HEK293 (cell line): Measurements from ENCODE around the gene ST8SIA3.

ENCODE experiments used
- CTCF ChIA-PET: fragments of 350-600 bp; formaldehyde crosslinking; extraction: SDS; loops from one replicate; lab custom pipeline; 2021; ENCODE audit warnings: antibody characterized with exemption; lab: Yijun Ruan, JAX
- POLR2A ChIA-PET: fragments of 300-600 bp; formaldehyde crosslinking; extraction: SDS; loops from one replicate; lab custom pipeline; 2020; ENCODE audit warnings: antibody characterized with exemption, inconsistent platforms; lab: Yijun Ruan, JAX
- H3K27ac ChIP-seq: fragments of 200-500 bp; sonication (Bioruptor generic); 2 replicates; pipeline ENCODE4 v1.5.1; 2014; ENCODE audit warnings: low read depth, low read length, control low read depth, inconsistent platforms; ENCODE audit errors: extremely low read depth
- H3K36me3 ChIP-seq, 2 experiments: fragments of 200-500 bp in 1 of 2; sonication (Bioruptor generic) in 1 of 2; 1 replicate in 1 of 2; 2 replicates in 1 of 2; pipeline ENCODE4 v1.5.1; 2014 to 2017; ENCODE audit warnings: inconsistent platforms in 2 of 2, low read length in 2 of 2; ENCODE audit not compliant: control insufficient read depth in 2 of 2, insufficient read depth in 1 of 2
- H3K4me1 ChIP-seq: fragments of 200-500 bp; sonication (Bioruptor generic); 2 replicates; pipeline ENCODE4 v1.5.1; 2014; ENCODE audit warnings: mild to moderate bottlenecking, low read length, inconsistent platforms; ENCODE audit not compliant: control insufficient read depth, insufficient read depth
- H3K4me3 ChIP-seq: 2 replicates; pipeline ENCODE4 v1.5.1; 2011; ENCODE audit warnings: low read depth, mild to moderate bottlenecking, control low read depth, low read length, moderate library complexity
- H3K9me3 ChIP-seq: fragments of 200-500 bp; sonication (Bioruptor generic); 2 replicates; pipeline ENCODE4 v1.5.1; 2014; ENCODE audit warnings: low read depth, low read length, inconsistent platforms; ENCODE audit not compliant: control insufficient read depth, insufficient read depth
- GLIS1 ChIP-seq: fragments of 450-650 bp; formaldehyde crosslinking; IDR thresholded peaks from 2 replicates; pipeline ENCODE4 v1.5.1; 2016; ENCODE audit warnings: missing biosample characterization, missing genetic modification characterization
- INSM2 ChIP-seq: fragments of 450-650 bp; formaldehyde crosslinking; IDR thresholded peaks from 2 replicates; pipeline ENCODE4 v1.5.1; 2016; ENCODE audit warnings: missing biosample characterization, missing genetic modification characterization
- KLF1 ChIP-seq: fragments of 450-650 bp; formaldehyde crosslinking; IDR thresholded peaks from 2 replicates; pipeline ENCODE4 v1.5.1; 2016; ENCODE audit warnings: missing biosample characterization, missing genetic modification characterization
- KLF9 ChIP-seq: fragments of 450-650 bp; formaldehyde crosslinking; IDR thresholded peaks from 2 replicates; pipeline ENCODE4 v1.5.1; 2016; ENCODE audit warnings: missing biosample characterization, missing genetic modification characterization, low read depth
- MEIS1 ChIP-seq: sonication (generic); formaldehyde crosslinking; IDR thresholded peaks from 2 replicates; pipeline ENCODE4 v1.8.1; 2022; ENCODE audit warnings: missing genetic modification reagents, mild to moderate bottlenecking, borderline replicate concordance
- PRDM4 ChIP-seq: fragments of 450-650 bp; formaldehyde crosslinking; IDR thresholded peaks from 2 replicates; pipeline ENCODE4 v1.5.1; 2017; ENCODE audit warnings: missing biosample characterization, missing genetic modification characterization
- SCRT2 ChIP-seq: fragments of 450-650 bp; formaldehyde crosslinking; IDR thresholded peaks from 2 replicates; pipeline ENCODE4 v1.5.1; 2016; ENCODE audit warnings: missing biosample characterization, missing genetic modification characterization
- TSHZ1 ChIP-seq: fragments of 450-650 bp; formaldehyde crosslinking; IDR thresholded peaks from 2 replicates; pipeline ENCODE4 v1.5.1; 2016; ENCODE audit warnings: missing biosample characterization, missing genetic modification characterization, borderline replicate concordance
- ZBTB48 ChIP-seq: fragments of 450-650 bp; formaldehyde crosslinking; IDR thresholded peaks from 2 replicates; pipeline ENCODE4 v1.5.1; 2016; ENCODE audit warnings: missing biosample characterization, missing genetic modification characterization
- ZFP69B ChIP-seq: fragments of 450-650 bp; formaldehyde crosslinking; IDR thresholded peaks from 2 replicates; pipeline ENCODE4 v1.5.1; 2016; ENCODE audit warnings: missing biosample characterization, missing genetic modification characterization
- ZNF24 ChIP-seq: fragments of 450-650 bp; formaldehyde crosslinking; IDR thresholded peaks from 2 replicates; pipeline ENCODE4 v1.5.1; 2016; ENCODE audit warnings: missing biosample characterization, missing genetic modification characterization
- ZNF354C ChIP-seq: fragments of 450-650 bp; formaldehyde crosslinking; IDR thresholded peaks from 2 replicates; pipeline ENCODE4 v1.5.1; 2016; ENCODE audit warnings: missing biosample characterization, missing genetic modification characterization, low read depth, borderline replicate concordance
- ZNF621 ChIP-seq: fragments of 450-650 bp; formaldehyde crosslinking; IDR thresholded peaks from 2 replicates; pipeline ENCODE4 v1.5.1; 2017; ENCODE audit warnings: missing biosample characterization, missing genetic modification characterization
- ZNF747 ChIP-seq: fragments of 450-650 bp; formaldehyde crosslinking; IDR thresholded peaks from 2 replicates; pipeline ENCODE4 v1.5.1; 2016; ENCODE audit warnings: missing biosample characterization, missing genetic modification characterization
- ZNF837 ChIP-seq: fragments of 450-650 bp; formaldehyde crosslinking; IDR thresholded peaks from 2 replicates; pipeline ENCODE4 v1.5.1; 2016; ENCODE audit warnings: missing biosample characterization, missing genetic modification characterization
- ZSCAN5A ChIP-seq: fragments of 450-650 bp; formaldehyde crosslinking; IDR thresholded peaks from 2 replicates; pipeline ENCODE4 v1.5.1; 2016; ENCODE audit warnings: missing biosample characterization, missing genetic modification characterization
- TF ChIP-seq, protein P1 (sequence below): fragments of 450-650 bp; IDR thresholded peaks from 2 replicates; pipeline ENCODE4 v1.5.1; 2018; ENCODE audit warnings: missing biosample characterization, missing genetic modification characterization
- TF ChIP-seq, protein P2 (sequence below): fragments of 450-650 bp; formaldehyde crosslinking; IDR thresholded peaks from 2 replicates; pipeline ENCODE4 v1.5.1; 2016; ENCODE audit warnings: missing biosample characterization, missing genetic modification characterization

The ST8SIA3 gene

DNA sequence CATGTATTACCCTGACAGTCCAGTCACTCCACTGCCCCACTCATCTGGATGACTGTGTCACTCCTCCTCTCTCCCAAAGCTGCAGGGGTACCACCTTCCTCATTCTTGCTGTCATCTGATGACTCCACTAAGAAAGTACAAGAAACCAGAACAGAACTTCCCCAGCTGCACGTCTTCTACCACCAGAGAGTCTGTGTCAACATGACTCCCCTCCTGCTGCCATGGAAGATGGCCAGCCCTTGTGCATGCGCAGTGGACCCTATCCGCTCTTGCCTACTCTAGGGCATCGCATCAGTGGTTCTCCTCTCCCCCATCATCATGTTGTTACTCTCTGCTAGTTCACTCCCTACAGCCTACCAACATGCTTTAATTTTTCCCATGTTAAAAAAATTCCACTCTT, 14.5 kb upstream of the ST8SIA3 start (continued):
- TF ChIP-seq ZNF354C (tag by site-specific recombination) (no peak), MEIS1 (CRISPR knock-in tag) (no peak), ZNF837 (tag by site-specific recombination) (no peak), PRDM4 (tag by site-specific recombination) (no peak), KLF9 (no peak), KLF1 (tag by site-specific recombination) (no peak)

DNA sequence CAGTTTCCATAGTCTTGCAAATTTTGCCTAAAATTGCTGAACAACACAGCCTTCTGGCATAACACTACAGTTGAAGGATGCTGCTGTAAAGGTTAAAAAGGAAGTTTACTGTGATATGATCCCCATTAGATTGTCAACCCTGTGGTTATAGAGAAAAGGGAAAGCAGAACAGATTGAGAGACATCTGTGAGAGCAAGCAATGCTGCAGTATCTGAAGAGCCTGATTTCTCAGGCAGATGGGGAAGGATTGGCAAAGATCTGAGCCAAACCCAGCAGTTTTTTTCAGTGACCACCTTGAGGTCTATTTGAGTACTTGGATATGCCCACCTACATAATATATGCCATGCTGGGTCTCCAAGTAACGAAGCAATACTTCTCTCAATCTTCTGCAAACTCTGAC, 8.5 kb upstream of the ST8SIA3 start:
- Histone ChIP-seq H3K9me3 (no peaks in the 10 kb centered on the region), H3K4me1 (no peaks in the 10 kb centered on the region), H3K36me3 (no peaks in the 10 kb centered on the region), H3K4me3 (no peak overlapping the region), H3K27ac (no peak overlapping the region)
- ChIA-PET POLR2A (no interaction called here), CTCF (no interaction called here)
- TF ChIP-seq ZNF24 (tag by site-specific recombination) (no peak), INSM2 (tag by site-specific recombination) (no peak)

- Histone ChIP-seq H3K36me3 (no peaks in the 10 kb centered on the region), H3K4me3 (no peak overlapping the region), H3K9me3 (no peaks in the 10 kb centered on the region), H3K4me1 (no peaks in the 10 kb centered on the region), H3K27ac (no peak overlapping the region)
- ChIA-PET POLR2A (interaction anchor here (0.5 kb wide), 1 partner anchor 50 kb away, joined by 5 read pairs; no protein-coding TSS in a partner anchor), CTCF (no interaction called here)
- TF ChIP-seq, protein P1, sequence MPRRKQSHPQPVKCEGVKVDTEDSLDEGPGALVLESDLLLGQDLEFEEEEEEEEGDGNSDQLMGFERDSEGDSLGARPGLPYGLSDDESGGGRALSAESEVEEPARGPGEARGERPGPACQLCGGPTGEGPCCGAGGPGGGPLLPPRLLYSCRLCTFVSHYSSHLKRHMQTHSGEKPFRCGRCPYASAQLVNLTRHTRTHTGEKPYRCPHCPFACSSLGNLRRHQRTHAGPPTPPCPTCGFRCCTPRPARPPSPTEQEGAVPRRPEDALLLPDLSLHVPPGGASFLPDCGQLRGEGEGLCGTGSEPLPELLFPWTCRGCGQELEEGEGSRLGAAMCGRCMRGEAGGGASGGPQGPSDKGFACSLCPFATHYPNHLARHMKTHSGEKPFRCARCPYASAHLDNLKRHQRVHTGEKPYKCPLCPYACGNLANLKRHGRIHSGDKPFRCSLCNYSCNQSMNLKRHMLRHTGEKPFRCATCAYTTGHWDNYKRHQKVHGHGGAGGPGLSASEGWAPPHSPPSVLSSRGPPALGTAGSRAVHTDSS (tag by site-specific recombination), result no peak
- TF ChIP-seq ZNF747 (tag by site-specific recombination) (no peak), ZSCAN5A (no peak), ZBTB48 (tag by site-specific recombination) (no peak), GLIS1 (tag by site-specific recombination) (no peak), ZNF621 (no peak), SCRT2 (tag by site-specific recombination) (no peak), TSHZ1 (tag by site-specific recombination) (no peak), ZFP69B (tag by site-specific recombination) (no peak)
- TF ChIP-seq, protein P2, sequence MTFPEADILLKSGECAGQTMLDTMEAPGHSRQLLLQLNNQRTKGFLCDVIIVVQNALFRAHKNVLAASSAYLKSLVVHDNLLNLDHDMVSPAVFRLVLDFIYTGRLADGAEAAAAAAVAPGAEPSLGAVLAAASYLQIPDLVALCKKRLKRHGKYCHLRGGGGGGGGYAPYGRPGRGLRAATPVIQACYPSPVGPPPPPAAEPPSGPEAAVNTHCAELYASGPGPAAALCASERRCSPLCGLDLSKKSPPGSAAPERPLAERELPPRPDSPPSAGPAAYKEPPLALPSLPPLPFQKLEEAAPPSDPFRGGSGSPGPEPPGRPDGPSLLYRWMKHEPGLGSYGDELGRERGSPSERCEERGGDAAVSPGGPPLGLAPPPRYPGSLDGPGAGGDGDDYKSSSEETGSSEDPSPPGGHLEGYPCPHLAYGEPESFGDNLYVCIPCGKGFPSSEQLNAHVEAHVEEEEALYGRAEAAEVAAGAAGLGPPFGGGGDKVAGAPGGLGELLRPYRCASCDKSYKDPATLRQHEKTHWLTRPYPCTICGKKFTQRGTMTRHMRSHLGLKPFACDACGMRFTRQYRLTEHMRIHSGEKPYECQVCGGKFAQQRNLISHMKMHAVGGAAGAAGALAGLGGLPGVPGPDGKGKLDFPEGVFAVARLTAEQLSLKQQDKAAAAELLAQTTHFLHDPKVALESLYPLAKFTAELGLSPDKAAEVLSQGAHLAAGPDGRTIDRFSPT (tag by site-specific recombination), result no peak
Measured at GRCh38 chr18:57346876-57347275, 5.5 kb upstream of the ST8SIA3 start.
